Measurements from ENCODE around the gene EFHC1.

GRCh38 chr6:52384145-52384766 lies 35.9 kb upstream of the EFHC1 start:
- TF ChIP-seq EZH2 (IDR thresholded peaks at IDR 0.05) (no peak), RAD21 (IDR thresholded peaks at IDR 0.05; ENCODE audit: low read depth) (no peak), SIN3A (IDR thresholded peaks at IDR 0.05; ENCODE audit: low read depth) (no peak), POLR2A (IDR thresholded peaks at IDR 0.05; ENCODE audit: borderline replicate concordance, extremely low read depth, insufficient read depth, insufficient read length) (no peak), EZH2phosphoT487 (IDR thresholded peaks at IDR 0.05; ENCODE audit: borderline replicate concordance) (no peak), CEBPB (IDR thresholded peaks at IDR 0.05; ENCODE audit: low read depth) (no peak), YY1 (IDR thresholded peaks at IDR 0.05; ENCODE audit: extremely low read depth, insufficient replicate concordance, low read depth, low read length) (no peak), ZBTB33 (IDR thresholded peaks at IDR 0.05; ENCODE audit: extremely low read depth, insufficient replicate concordance, low read length) (no peak), FOSL1 (IDR thresholded peaks at IDR 0.05; ENCODE audit: low read depth) (no peak)
- TF ChIP-seq, protein P1, sequence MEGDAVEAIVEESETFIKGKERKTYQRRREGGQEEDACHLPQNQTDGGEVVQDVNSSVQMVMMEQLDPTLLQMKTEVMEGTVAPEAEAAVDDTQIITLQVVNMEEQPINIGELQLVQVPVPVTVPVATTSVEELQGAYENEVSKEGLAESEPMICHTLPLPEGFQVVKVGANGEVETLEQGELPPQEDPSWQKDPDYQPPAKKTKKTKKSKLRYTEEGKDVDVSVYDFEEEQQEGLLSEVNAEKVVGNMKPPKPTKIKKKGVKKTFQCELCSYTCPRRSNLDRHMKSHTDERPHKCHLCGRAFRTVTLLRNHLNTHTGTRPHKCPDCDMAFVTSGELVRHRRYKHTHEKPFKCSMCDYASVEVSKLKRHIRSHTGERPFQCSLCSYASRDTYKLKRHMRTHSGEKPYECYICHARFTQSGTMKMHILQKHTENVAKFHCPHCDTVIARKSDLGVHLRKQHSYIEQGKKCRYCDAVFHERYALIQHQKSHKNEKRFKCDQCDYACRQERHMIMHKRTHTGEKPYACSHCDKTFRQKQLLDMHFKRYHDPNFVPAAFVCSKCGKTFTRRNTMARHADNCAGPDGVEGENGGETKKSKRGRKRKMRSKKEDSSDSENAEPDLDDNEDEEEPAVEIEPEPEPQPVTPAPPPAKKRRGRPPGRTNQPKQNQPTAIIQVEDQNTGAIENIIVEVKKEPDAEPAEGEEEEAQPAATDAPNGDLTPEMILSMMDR (IDR thresholded peaks at IDR 0.05 in 2 of 3, conservative IDR thresholded peaks at IDR 0.05 in 1 of 3; ENCODE audit: borderline replicate concordance in 1 of 3, insufficient read depth in 1 of 3, low read depth in 2 of 3, low read length in 2 of 3) = no peak

Measured in HCT116 (cell line).